Ectodermal cell (in vitro differentiated cells): ENCODE results near the gene BTD. TPM values are rescaled to one million over a fixed set of nuclear protein-coding genes. Genes with fewer than 3 reads are reported as not detected.

ENCODE experiments used
- H3K27ac ChIP-seq: 2 replicates; pipeline ENCODE4 v1.7.0; 2013; ENCODE audit warnings: mild to moderate bottlenecking, low read depth, low read length; ENCODE audit not compliant: insufficient read depth, poor library complexity, severe bottlenecking
- H3K27me3 ChIP-seq: 2 replicates; pipeline ENCODE4 v1.7.0; 2013; ENCODE audit warnings: mild to moderate bottlenecking, low read length; ENCODE audit not compliant: insufficient read depth, control insufficient read depth, poor library complexity, severe bottlenecking
- H3K36me3 ChIP-seq: one replicate; pipeline ENCODE4 v1.7.0; 2013; ENCODE audit warnings: low read length; ENCODE audit not compliant: control insufficient read depth, insufficient read depth
- H3K4me1 ChIP-seq: one replicate; pipeline ENCODE4 v1.7.0; 2013; ENCODE audit warnings: low read length; ENCODE audit not compliant: control insufficient read depth, insufficient read depth
- H3K4me3 ChIP-seq: 2 replicates; pipeline ENCODE4 v1.7.0; 2013; ENCODE audit warnings: low read depth, low read length, control low read depth; ENCODE audit not compliant: insufficient read depth
- H3K9me3 ChIP-seq: 2 replicates; pipeline ENCODE4 v1.7.0; 2013; ENCODE audit warnings: mild to moderate bottlenecking, low read length, moderate library complexity; ENCODE audit not compliant: control insufficient read depth
- WGBS, 2 experiments: methylation state at CpG; one replicate each; pipeline ENCODE4 v1.1.7; 2013; ENCODE audit warnings: missing lambda C conversion rate in 2 of 2; 5-methylcytosine and 5-hydroxymethylcytosine counted together
- polyA plus RNA-seq, 4 experiments: library from polyadenylated mRNA; stranded (reverse); fragments of 50-300 nt; gene quantifications; one replicate each; pipeline ENCODE4 v1.2.3, GENCODE V29; 2013

BTD gene, protein sequence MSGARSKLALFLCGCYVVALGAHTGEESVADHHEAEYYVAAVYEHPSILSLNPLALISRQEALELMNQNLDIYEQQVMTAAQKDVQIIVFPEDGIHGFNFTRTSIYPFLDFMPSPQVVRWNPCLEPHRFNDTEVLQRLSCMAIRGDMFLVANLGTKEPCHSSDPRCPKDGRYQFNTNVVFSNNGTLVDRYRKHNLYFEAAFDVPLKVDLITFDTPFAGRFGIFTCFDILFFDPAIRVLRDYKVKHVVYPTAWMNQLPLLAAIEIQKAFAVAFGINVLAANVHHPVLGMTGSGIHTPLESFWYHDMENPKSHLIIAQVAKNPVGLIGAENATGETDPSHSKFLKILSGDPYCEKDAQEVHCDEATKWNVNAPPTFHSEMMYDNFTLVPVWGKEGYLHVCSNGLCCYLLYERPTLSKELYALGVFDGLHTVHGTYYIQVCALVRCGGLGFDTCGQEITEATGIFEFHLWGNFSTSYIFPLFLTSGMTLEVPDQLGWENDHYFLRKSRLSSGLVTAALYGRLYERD
- 15.0 TPM for polyA plus RNA-seq (2013, experiment 1 of 4)
- 21.1 TPM for polyA plus RNA-seq (2013, experiment 2 of 4)
- 18.2 TPM for polyA plus RNA-seq (2013, experiment 3 of 4)
- polyA plus RNA-seq (2013, experiment 4 of 4) = 19.4 TPM

DNA sequence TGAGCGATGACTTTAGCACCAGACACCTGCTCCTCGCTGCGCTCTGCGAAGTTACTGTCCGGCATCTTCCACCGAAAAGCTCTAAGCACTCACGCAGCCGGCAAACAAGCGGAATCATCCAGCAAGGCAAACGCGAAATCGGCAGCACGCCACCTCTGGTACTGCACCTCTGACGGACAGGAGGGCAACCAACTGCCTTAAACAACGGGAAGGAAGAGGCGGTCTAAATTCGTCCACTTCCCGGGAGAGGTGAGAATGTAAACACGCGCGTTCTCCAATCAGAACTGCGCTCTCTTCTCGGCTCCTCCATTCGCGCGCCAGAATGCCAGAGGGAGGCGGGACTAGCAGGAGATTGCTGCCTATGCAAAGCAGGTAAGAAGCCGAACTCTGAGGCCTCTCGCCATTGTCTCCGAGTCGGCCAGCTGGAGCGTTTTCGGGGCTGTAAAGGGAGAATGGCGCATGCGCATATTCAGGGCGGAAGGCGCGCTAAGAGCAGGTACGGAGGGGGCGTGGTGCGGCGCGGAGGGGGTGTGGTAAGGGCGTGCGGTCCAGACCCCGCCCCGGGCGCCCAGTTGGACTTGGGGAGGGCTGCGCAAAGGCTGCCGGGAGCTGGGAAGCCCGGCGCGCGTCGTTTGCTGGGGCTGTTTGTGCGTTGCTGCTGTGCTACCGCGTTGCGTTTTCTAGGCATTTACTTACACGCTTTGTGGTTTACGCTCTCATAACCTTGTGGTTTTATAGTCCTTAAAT, at the start of gene BTD, which contains the start of gene HACL1:
Gene BTD, plus strand, starts transcription at position 347 of the 747 bp plus-strand sequence. CDS start 33,695 bp downstream, outside the sequence.
Gene HACL1, minus strand, starts transcription at position 171 of the 747 bp plus-strand sequence. Its CDS starts 106 bp downstream, at position 65.
- Histone ChIP-seq H3K27ac (peak within 1 kb of the TSS; percentile 83), H3K4me3 (peak within 1 kb of the TSS; percentile 80), H3K36me3 (no peaks in the 10 kb centered on the region), H3K9me3 (no peaks in the 10 kb centered on the region), H3K27me3 (no peaks in the 10 kb centered on the region), H3K4me1 (no peaks in the 10 kb centered on the region)
- WGBS, 2 experiments = 0% methylated on average over 61 of the region's 61 CpGs

DNA sequence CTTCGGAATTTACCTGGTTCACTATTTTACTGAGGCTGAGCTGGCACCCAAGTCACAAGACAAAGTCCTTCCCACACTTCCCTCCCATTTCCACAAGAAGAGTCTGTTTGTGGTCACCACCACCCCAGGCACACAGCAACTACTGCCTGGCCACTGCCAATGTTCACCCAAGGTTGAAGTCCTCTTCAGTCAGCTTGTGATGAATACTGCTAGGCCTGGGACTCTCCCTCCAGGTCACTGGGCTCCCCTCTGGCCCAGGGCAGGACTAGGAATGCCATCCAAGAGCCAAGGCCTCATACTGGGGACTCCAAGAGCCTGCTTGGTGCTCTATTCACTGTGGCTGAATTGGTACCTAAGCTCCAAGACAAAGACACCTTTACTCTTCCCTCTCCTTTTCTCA, 49.6 kb upstream of the BTD start:
- Histone ChIP-seq H3K4me3 (no peak overlapping the region), H3K36me3 (peaks cover 6% of the 10 kb centered on the region), H3K9me3 (no peaks in the 10 kb centered on the region), H3K27me3 (no peaks in the 10 kb centered on the region), H3K4me1 (no peaks in the 10 kb centered on the region), H3K27ac (no peak overlapping the region)
- 90 to 96% methylated on average over 1 of the region's 1 CpG for WGBS, 2 experiments

DNA sequence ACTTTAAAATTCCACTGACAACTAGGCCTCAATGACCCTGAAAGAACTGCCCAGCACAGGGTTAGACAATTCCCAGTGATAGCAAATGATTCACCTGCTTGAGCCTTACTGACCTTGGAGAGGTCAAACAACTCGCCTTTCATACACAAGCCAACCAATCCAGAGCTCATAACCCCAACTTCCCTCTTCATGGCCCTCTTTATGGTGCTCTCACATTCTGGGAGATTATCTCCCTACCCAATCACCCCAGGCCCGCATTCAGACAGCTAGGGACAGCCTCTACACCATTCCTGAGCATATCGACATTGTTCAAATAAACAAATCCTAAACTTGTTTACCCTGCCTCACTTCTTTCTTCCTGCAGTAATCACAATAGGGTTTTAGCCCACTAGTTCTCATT, 47.8 kb upstream of the BTD start:
- Histone ChIP-seq H3K4me1 (no peaks in the 10 kb centered on the region), H3K36me3 (peaks cover 6% of the 10 kb centered on the region), H3K27ac (no peak overlapping the region), H3K4me3 (no peak overlapping the region), H3K27me3 (no peaks in the 10 kb centered on the region), H3K9me3 (no peaks in the 10 kb centered on the region)
- 93 to 96% methylated on average over 3 of the region's 3 CpGs for WGBS, 2 experiments

DNA sequence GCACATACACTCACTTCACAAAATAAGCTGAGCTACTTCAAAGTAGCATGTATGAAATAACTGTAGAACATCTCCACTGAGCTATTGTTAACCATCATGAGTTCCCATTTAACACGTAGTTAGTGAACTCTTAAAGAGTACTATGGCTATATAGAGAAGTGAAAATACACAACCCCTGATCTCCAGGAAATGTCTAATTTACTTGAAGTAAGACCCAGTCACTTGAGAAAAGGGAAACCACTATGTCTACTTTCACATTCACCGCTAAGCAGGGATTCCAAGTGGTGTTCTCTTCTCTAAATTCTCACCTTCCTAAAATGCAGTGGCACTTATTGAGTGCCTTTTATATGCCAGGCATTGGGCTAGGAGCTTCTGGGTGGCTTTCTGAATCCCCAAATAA, 45.0 kb upstream of the BTD start:
- no peaks in the 10 kb centered on the region for H3K4me1 ChIP-seq
- H3K4me3 ChIP-seq = no peak overlapping the region
- 86 to 95% methylated on average over 1 to 2 of the region's 2 CpGs for WGBS, 2 experiments
- H3K27me3 ChIP-seq = no peaks in the 10 kb centered on the region
- H3K9me3 ChIP-seq = no peaks in the 10 kb centered on the region
- H3K36me3 ChIP-seq = peaks cover 7% of the 10 kb centered on the region
- H3K27ac ChIP-seq = no peak overlapping the region

DNA sequence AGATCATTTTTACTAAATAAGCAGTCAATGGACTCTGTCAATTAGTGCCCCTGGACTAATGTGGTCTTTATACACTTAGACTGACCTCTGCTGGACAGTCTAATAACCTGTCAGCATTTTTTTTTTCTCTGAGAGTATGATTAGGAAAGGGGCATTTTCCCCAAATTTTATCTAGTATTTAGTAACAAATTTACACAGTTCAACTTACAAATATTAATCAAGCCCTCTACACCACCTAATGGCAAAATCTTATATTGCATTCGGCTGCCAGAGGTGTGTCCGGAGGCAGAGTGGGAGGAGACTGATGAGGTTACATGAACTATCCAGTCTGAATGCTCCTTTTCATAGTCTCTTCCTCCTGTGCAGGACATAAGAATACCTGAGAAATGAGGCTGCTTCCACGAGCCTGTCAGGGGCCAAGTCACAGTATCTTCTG, 44.0 kb upstream of the BTD start:
- 37 to 38% methylated on average over 3 of the region's 3 CpGs for WGBS, 2 experiments
- peaks cover 3% of the 10 kb centered on the region for H3K36me3 ChIP-seq
- no peak overlapping the region for H3K27ac ChIP-seq

DNA sequence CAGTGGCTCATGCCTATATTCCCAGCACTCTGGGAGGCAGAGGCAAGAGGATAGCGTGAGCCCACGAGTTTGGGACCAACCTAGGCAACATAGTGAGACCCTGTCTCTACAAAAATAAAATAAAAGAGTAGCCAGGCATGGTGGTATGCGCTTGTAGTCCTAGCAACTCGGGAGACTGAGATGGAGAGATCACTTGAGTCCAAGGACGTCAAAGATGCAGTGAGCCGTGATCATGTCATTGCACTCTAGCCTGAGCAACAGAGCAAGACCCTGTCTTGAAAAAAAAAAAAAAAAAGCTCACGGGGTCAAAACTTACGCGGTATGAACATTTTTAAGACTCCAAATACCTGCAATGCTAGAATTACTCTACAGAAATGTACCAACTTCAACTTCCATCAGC, 43.0 kb upstream of the BTD start:
- Histone ChIP-seq H3K27me3 (no peaks in the 10 kb centered on the region), H3K27ac (no peak overlapping the region), H3K9me3 (no peaks in the 10 kb centered on the region), H3K36me3 (peaks cover 3% of the 10 kb centered on the region), H3K4me1 (no peaks in the 10 kb centered on the region), H3K4me3 (no peak overlapping the region)
- 94 to 96% methylated on average over 9 of the region's 9 CpGs for WGBS, 2 experiments

More for the DNA sequence above, 44.0 kb upstream of the BTD start:
- Histone ChIP-seq H3K4me1 (no peaks in the 10 kb centered on the region), H3K4me3 (no peak overlapping the region), H3K27me3 (no peaks in the 10 kb centered on the region), H3K9me3 (no peaks in the 10 kb centered on the region)

DNA sequence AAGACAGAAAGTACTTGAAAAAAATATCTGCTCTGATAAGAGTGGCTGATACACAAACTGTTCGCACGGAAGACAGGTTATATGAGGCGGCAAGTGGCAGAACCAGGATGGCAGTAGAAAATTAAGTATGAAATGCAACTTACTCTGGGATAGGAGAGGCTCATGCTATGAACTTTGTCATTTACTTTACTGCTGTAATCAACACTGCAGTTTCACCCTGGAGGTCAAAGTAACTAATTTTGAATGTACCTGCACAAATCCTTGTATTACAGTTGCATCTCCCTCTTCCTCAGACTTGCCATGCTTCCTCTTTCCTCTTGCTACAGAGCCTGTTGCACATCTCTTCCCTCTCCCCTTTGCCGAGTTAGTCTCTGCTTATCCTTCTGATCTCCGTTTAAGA, 39.0 kb upstream of the BTD start:
- no peak overlapping the region for H3K4me3 ChIP-seq
- H3K27me3 ChIP-seq = no peaks in the 10 kb centered on the region
- H3K27ac ChIP-seq = no peak overlapping the region
- no peaks in the 10 kb centered on the region for H3K4me1 ChIP-seq
- 93 to 94% methylated on average over 5 of the region's 5 CpGs for WGBS, 2 experiments
- H3K9me3 ChIP-seq = no peaks in the 10 kb centered on the region
- H3K36me3 ChIP-seq = peaks cover 25% of the 10 kb centered on the region

DNA sequence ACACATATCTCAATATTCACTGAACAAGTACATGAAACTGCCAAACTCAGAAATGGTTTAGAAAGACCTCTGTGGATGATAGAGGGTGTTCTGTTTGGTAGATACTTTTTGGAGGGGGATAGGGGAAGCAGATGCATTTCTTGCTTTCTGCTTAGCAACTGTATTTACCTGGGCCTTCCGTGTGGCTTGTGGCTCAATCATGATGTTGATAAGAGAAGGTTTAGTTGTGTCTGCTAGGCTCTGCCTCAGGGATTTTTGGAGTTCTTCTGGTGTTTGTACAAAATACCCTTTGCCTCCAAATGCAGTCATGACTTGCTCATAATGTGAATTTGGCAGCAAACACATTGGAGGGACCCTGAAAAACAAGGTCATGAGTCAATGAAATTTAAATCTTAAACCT, 38.4 kb upstream of the BTD start:
- Histone ChIP-seq H3K9me3 (no peaks in the 10 kb centered on the region), H3K27me3 (no peaks in the 10 kb centered on the region), H3K27ac (no peak overlapping the region), H3K4me1 (no peaks in the 10 kb centered on the region), H3K36me3 (peaks cover 28% of the 10 kb centered on the region), H3K4me3 (no peak overlapping the region)
- 96 to 100% methylated on average over 1 of the region's 1 CpG for WGBS, 2 experiments

DNA sequence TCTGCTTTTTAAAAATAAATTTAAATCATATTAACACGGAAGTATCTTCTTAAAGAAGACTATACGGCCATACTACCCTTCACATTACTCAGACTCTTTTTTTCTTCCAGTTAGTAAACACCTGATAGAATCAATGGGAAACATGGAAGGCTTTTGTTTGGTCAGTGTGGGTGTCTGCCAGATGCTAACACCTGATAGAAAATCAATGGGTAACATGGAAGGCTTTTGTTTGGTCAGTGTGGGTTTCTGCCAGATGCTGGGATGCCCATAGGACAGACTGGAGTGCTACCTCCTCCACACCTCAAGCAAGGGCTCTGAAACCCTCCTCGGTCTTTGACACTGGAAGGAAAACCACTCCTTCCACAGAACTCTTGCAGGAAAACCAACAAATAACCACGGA, 29.4 kb upstream of the BTD start:
- Histone ChIP-seq H3K36me3 (peaks cover 20% of the 10 kb centered on the region), H3K27ac (no peak overlapping the region), H3K4me1 (no peaks in the 10 kb centered on the region), H3K4me3 (no peak overlapping the region), H3K9me3 (no peaks in the 10 kb centered on the region), H3K27me3 (no peaks in the 10 kb centered on the region)
- 91 to 95% methylated on average over 3 of the region's 4 CpGs for WGBS, 2 experiments

DNA sequence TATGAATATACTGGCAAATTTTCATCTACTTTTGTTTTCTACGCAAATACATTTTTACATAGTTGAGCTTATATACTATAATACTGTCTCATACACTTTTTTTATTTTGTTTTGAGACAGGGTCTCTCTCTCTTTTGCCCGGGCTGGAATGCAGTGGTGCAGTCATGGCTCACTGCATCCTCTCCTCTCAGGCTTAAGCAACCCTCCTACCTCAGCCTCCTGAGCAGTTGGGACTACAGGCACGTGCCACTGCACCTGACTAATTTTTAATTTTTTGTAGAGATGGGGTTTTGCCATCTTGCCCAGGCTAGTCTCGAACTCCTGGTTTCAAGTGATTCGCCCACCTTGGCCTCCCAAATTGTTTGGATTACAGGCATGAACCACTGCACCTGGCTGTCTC, 26.1 kb upstream of the BTD start:
- Histone ChIP-seq H3K4me1 (no peaks in the 10 kb centered on the region), H3K36me3 (peaks cover 15% of the 10 kb centered on the region)
- WGBS, 2 experiments = 86 to 94% methylated on average over 5 of the region's 5 CpGs

More for the DNA sequence above, 26.1 kb upstream of the BTD start:
- Histone ChIP-seq H3K4me3 (no peak overlapping the region), H3K9me3 (no peaks in the 10 kb centered on the region), H3K27ac (no peak overlapping the region), H3K27me3 (no peaks in the 10 kb centered on the region)
